ENCODE measurements around the gene CKAP4.

Gene CKAP4

GRCh38 chr12:106239951-106240335 is 7.9 kb downstream of the CKAP4 start:
- Mint-ChIP-seq H3K4me1 (ENCODE audit: low read depth) (no peaks in the 10 kb centered on the region), H3K27ac (no peak overlapping the region), H3K9me3 (no peaks in the 10 kb centered on the region), H3K27me3 (ENCODE audit: low read depth) (no peaks in the 10 kb centered on the region), H3K4me3 (no peak overlapping the region), H3K36me3 (ENCODE audit: low read depth) (peaks cover 3% of the 10 kb centered on the region)

- Mint-ChIP-seq H3K27me3 (ENCODE audit: low read depth) (no peaks in the 10 kb centered on the region), H3K4me1 (ENCODE audit: low read depth) (no peaks in the 10 kb centered on the region), H3K9me3 (no peaks in the 10 kb centered on the region), H3K36me3 (ENCODE audit: low read depth) (peaks cover 3% of the 10 kb centered on the region), H3K4me3 (no peak overlapping the region), H3K27ac (no peak overlapping the region)
Measured at GRCh38 chr12:106239241-106239950, 8.4 kb downstream of the CKAP4 start.

DNA sequence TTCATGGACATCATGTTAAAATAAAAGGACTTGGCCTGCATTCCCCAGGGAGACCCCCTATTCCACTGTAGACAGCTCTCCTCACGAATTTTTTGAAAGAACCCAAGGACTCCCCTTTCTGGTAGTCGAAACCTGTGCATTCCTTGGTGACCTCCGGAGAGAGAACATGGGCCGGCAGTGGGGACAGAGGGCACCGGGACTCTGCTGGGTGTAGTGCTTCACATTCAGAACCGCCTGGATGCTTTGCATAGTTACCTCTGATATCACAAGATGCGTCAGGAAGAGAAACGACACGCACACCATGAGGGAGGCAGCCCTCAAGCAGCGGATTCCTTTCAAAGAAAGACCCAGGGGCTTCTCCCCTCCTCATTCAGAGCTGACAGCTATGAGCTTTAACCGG is 9.7 kb downstream of the CKAP4 start:
- Mint-ChIP-seq H3K4me1 (ENCODE audit: low read depth) (no peaks in the 10 kb centered on the region), H3K4me3 (no peak overlapping the region), H3K27ac (no peak overlapping the region), H3K27me3 (ENCODE audit: low read depth) (no peaks in the 10 kb centered on the region), H3K9me3 (no peaks in the 10 kb centered on the region), H3K36me3 (ENCODE audit: low read depth) (peaks cover 3% of the 10 kb centered on the region)

DNA sequence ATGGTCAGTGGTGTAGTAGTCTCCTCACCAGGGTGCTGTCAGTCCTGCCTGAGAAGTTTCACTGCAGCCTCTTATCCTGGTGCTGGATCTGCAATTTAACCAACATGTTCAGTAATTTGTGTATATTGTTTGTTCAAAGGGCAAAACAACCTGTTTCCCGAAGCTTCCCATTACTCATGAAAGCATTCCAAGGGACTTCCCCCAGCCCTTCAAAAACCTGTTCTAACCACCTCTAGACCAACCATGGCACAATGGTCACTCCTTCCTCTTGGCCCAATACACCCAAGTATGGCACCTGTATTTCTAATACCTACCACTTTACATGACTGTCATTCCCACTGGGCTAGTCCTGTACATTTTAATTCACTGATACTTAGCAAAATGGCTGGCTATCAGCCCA is 12.1 kb downstream of the CKAP4 start:
- Mint-ChIP-seq H3K4me1 (ENCODE audit: low read depth) (no peaks in the 10 kb centered on the region), H3K9me3 (no peaks in the 10 kb centered on the region), H3K4me3 (no peak overlapping the region), H3K27ac (no peak overlapping the region), H3K36me3 (ENCODE audit: low read depth) (peaks cover 3% of the 10 kb centered on the region), H3K27me3 (ENCODE audit: low read depth) (peaks cover 3% of the 10 kb centered on the region)

DNA sequence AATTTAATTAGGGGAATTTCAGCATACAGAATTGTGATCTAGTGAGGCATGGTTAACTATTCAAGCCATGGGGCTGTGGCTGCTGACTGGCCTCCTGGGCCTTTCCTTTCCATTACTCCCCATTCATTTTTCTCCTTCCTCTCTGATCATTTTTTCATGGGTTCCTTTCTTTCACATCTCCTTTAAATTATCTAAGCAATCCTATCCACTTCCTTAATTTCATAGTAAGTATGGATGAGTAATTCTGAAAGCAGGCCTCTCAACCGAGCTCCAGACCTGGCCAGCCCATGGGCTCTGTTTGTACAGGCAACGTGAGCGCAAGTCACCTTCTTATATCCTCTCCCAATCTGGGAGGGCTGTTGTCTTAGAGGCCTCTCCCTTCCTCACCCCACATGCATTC is 13.4 kb downstream of the CKAP4 start:
- no peak overlapping the region for H3K4me3 Mint-ChIP-seq
- H3K4me1 Mint-ChIP-seq (ENCODE audit: low read depth), result no peaks in the 10 kb centered on the region
- no peak overlapping the region for H3K27ac Mint-ChIP-seq
- H3K9me3 Mint-ChIP-seq, result no peaks in the 10 kb centered on the region
- H3K36me3 Mint-ChIP-seq (ENCODE audit: low read depth), result no peaks in the 10 kb centered on the region
- H3K27me3 Mint-ChIP-seq (ENCODE audit: low read depth), result peaks cover 11% of the 10 kb centered on the region

GRCh38 chr12:106233011-106233410 is 14.8 kb downstream of the CKAP4 start:
- H3K4me1 Mint-ChIP-seq (ENCODE audit: low read depth), result no peaks in the 10 kb centered on the region
- no peaks in the 10 kb centered on the region for H3K9me3 Mint-ChIP-seq
- H3K4me3 Mint-ChIP-seq, result no peak overlapping the region
- peaks cover 11% of the 10 kb centered on the region for H3K27me3 Mint-ChIP-seq (ENCODE audit: low read depth)
- no peak overlapping the region for H3K27ac Mint-ChIP-seq
- no peaks in the 10 kb centered on the region for H3K36me3 Mint-ChIP-seq (ENCODE audit: low read depth)

GRCh38 chr12:106229036-106229591 is 18.7 kb downstream of the CKAP4 start:
- no peaks in the 10 kb centered on the region for H3K36me3 Mint-ChIP-seq (ENCODE audit: low read depth)
- H3K4me3 Mint-ChIP-seq, result no peak overlapping the region
- H3K27me3 Mint-ChIP-seq (ENCODE audit: low read depth), result peaks cover 11% of the 10 kb centered on the region
- H3K9me3 Mint-ChIP-seq, result no peaks in the 10 kb centered on the region
- H3K4me1 Mint-ChIP-seq (ENCODE audit: low read depth), result peaks cover 13% of the 10 kb centered on the region
- H3K27ac Mint-ChIP-seq, result no peak overlapping the region

DNA sequence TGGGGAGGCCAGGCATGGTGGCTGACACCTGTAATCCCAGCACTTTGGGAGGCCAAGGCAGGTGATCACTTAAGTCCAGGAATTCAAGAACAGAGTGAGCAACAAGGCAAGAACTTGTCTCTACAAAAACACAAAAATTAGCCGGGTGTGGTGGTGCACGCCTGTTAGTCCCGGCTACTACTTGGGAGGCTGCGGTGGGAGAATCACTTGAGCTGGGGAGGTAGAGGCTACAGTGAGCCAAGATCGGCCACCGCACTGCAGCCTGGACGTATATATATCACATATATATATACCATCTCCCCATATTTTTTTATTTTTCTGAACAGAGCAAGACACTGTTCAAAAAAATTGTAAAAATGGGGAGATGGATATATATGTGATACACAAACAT is 19.5 kb downstream of the CKAP4 start:
- no peak overlapping the region for H3K27ac Mint-ChIP-seq
- H3K4me3 Mint-ChIP-seq, result no peak overlapping the region
- H3K9me3 Mint-ChIP-seq, result no peaks in the 10 kb centered on the region
- no peaks in the 10 kb centered on the region for H3K36me3 Mint-ChIP-seq (ENCODE audit: low read depth)
- H3K27me3 Mint-ChIP-seq (ENCODE audit: low read depth), result peaks cover 11% of the 10 kb centered on the region
- H3K4me1 Mint-ChIP-seq (ENCODE audit: low read depth), result peaks cover 13% of the 10 kb centered on the region

GRCh38 chr12:106227641-106228319 is 20.0 kb downstream of the CKAP4 start:
- peak overlapping the region; percentile 67 for H3K27ac Mint-ChIP-seq
- no peak overlapping the region for H3K4me3 Mint-ChIP-seq
- no peaks in the 10 kb centered on the region for H3K36me3 Mint-ChIP-seq (ENCODE audit: low read depth)
- H3K9me3 Mint-ChIP-seq, result no peaks in the 10 kb centered on the region
- H3K27me3 Mint-ChIP-seq (ENCODE audit: low read depth), result peaks cover 11% of the 10 kb centered on the region
- peaks cover 13% of the 10 kb centered on the region for H3K4me1 Mint-ChIP-seq (ENCODE audit: low read depth)

DNA sequence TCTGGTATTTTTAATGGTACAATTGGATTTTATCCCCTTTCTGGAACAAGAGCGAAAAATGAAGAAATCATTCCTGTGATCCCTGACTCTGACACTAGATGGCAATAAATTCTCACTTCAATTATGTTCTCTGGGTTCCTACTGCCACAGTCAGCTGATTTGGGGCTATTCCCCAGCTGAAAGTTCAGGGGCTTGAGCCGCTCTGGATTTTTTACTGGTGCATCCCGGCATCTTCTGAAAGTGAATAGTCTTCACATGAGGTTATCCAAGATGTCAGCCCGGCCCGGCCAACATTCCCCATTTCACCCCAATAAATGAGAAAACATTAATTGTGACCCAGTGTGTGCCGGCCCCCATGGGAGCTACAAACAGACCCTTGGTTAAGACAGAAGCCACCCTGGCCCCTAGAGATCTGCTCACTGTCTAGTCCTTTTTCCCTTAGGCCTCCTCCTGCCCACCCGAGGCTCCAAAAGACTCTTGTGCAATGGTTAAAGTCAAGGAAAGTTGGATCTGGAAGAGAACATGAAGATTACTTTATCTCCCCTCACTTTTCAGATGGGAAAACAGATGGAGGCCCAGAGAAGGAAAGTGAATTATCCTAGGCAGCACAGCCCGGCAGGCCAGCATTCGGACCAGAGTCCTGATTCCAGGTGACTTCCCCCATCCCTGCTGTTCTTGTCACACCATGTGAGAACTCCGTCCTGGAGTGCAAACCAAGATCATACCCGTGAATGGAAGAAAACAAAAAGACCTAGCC is 20.8 kb downstream of the CKAP4 start:
- Mint-ChIP-seq H3K9me3 (no peaks in the 10 kb centered on the region), H3K36me3 (ENCODE audit: low read depth) (no peaks in the 10 kb centered on the region), H3K27ac (peak overlapping the region; percentile 67), H3K4me3 (no peak overlapping the region), H3K4me1 (ENCODE audit: low read depth) (peaks cover 14% of the 10 kb centered on the region), H3K27me3 (ENCODE audit: low read depth) (peaks cover 12% of the 10 kb centered on the region)

DNA sequence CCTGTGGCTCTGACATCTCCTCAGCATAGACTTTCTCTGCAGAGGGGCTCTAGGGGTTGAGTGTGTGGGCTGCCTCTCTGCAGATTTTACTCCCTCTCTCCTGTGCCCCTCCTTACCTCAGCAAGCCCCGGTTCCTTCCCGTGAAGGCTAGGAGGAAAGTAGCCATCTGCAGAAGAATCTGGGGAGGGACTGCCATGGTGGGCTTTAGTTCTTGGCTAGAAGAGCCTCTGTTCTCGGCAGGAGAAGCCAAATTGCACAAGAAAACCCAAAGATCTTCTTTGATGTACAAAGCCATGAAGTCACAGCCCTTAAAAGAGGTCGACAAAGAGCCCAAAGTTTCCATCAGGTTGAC is 23.5 kb downstream of the CKAP4 start:
- peaks cover 6% of the 10 kb centered on the region for H3K27me3 Mint-ChIP-seq (ENCODE audit: low read depth)
- no peak overlapping the region for H3K4me3 Mint-ChIP-seq
- H3K4me1 Mint-ChIP-seq (ENCODE audit: low read depth), result peaks cover 21% of the 10 kb centered on the region
- H3K36me3 Mint-ChIP-seq (ENCODE audit: low read depth), result no peaks in the 10 kb centered on the region
- H3K27ac Mint-ChIP-seq, result no peak overlapping the region
- H3K9me3 Mint-ChIP-seq, result no peaks in the 10 kb centered on the region

DNA sequence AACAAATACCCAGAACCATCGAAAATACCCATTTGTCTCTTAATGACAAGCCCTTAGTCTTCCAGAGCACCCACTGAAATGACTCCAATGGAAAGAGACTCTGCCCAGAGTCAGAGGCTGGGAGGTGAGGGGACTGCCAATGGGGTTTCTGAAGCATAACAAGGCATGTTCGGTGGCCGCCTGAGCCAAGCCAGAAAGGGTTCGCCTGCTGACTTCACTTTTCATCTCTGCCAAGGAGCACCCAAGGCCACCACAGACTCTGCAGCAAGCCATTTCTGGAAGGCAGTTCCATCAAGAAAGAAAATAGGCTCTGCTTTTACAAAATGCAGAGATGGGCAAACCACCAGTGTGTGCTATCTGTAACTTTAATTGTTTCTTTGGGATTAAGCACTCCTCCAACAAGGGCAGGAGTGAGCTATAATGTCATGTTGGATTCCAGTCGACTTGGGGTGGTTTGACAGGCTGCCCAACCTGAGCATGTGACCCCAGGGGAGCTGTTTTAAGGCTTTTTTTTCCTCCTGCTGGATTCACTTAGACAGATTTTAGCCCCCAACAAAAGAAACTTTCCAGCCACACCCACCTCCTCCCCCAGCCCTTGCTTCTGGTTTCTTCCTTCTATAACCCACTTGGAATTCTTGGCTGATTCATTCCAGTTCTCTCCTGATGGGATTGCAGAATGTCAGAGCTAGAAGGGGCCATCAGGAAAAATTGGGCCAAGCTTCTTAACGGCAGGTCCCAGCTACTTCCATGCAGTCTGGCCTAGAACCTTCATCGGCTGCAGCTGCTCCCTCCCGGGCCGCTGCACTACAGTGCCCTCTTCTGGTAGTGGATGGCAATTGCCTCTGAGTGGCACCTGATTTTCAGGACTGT is 24.1 kb downstream of the CKAP4 start:
- Mint-ChIP-seq H3K36me3 (ENCODE audit: low read depth) (no peaks in the 10 kb centered on the region), H3K9me3 (no peaks in the 10 kb centered on the region), H3K4me3 (no peak overlapping the region), H3K4me1 (ENCODE audit: low read depth) (peaks cover 21% of the 10 kb centered on the region), H3K27ac (no peak overlapping the region), H3K27me3 (ENCODE audit: low read depth) (peaks cover 6% of the 10 kb centered on the region)

- Mint-ChIP-seq H3K27me3 (ENCODE audit: low read depth) (peaks cover 12% of the 10 kb centered on the region), H3K4me1 (ENCODE audit: low read depth) (peaks cover 9% of the 10 kb centered on the region), H3K9me3 (peaks cover 9% of the 10 kb centered on the region), H3K27ac (no peak overlapping the region), H3K4me3 (no peak overlapping the region), H3K36me3 (ENCODE audit: low read depth) (no peaks in the 10 kb centered on the region)
Measured at GRCh38 chr12:106220536-106220935, 27.3 kb downstream of the CKAP4 start.

DNA sequence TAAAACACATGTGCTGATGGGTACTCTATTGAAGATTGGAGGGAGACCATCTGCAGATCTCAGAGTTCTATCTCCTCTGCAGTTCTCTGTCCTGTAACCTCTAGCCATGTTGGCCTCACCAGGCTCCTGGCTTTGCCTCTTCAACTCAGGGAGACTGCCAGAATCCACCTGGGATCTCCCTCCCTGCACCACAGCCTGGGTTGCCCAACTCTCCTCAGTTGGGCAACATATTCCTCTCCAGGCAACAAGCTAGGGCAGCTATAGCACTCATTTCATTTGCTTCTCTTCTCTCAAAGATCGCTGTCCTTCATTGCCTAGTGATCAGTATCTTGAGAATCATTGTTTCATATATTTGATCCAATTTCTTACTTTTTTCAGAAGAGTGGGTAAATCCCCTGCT is 28.8 kb downstream of the CKAP4 start:
- no peaks in the 10 kb centered on the region for H3K36me3 Mint-ChIP-seq (ENCODE audit: low read depth)
- peaks cover 18% of the 10 kb centered on the region for H3K27me3 Mint-ChIP-seq (ENCODE audit: low read depth)

More for the DNA sequence above, 28.8 kb downstream of the CKAP4 start:
- no peak overlapping the region for H3K27ac Mint-ChIP-seq
- H3K4me3 Mint-ChIP-seq, result no peak overlapping the region
- H3K9me3 Mint-ChIP-seq, result peaks cover 9% of the 10 kb centered on the region
- H3K4me1 Mint-ChIP-seq (ENCODE audit: low read depth), result peaks cover 9% of the 10 kb centered on the region
